K562 (cell line): ENCODE results near the gene SHROOM3. TPM values are rescaled to one million over a fixed set of nuclear protein-coding genes. Genes with fewer than 3 reads are reported as not detected.

Source experiments
- ATAC-seq: fragments of 200-7000 bp; cut with Tn5 transposase; 3 replicates; pipeline ENCODE4 v1.9.1; 2020; ENCODE audit warnings: moderate library complexity
- BruUV-seq: library from RNA; stranded (reverse); fragments of 400-500 nt; replicated peaks from 2 replicates; lab custom pipeline; 2021; lab: Mats Ljungman, UMichigan
- CTCF ChIA-PET: fragments of 300-600 bp; formaldehyde crosslinking; extraction: SDS; loops from one replicate; lab custom pipeline; 2021; ENCODE audit warnings: low intra/inter-chr PET ratio; lab: Yijun Ruan, JAX
- POLR2A ChIA-PET: fragments of 300-600, 350-650 bp; sonication (Branson Sonifier 250); formaldehyde crosslinking; extraction: SDS; loops from one replicate; lab custom pipeline; 2021; ENCODE audit warnings: antibody characterized with exemption, inconsistent platforms; lab: Yijun Ruan, JAX
- DNase-seq, 4 experiments: peaks; one replicate each; pipeline versions ENCODE4 v3.0.0 to v3.0.0-alpha.2; 2011 to 2018; ENCODE audit warnings: low spot score in 3 of 4, mixed read lengths in 3 of 4; ENCODE audit errors: extremely low read depth in 1 of 4
- FAIRE-seq: peaks from 2 replicates; lab custom pipeline; 2011; peaks lifted over from hg19 to GRCh38; lab: Jason Lieb, UNC
- H2AFZ ChIP-seq: 2 replicates; pipeline ENCODE4 v1.6.0; 2011; ENCODE audit warnings: low read depth, low read length, control low read depth, inconsistent platforms
- H3K27ac ChIP-seq: fragments of 200-600 bp; 3 replicates; pipeline ENCODE4 v1.8.0; 2011; ENCODE audit warnings: low read depth, mild to moderate bottlenecking, control low read depth, inconsistent platforms, low read length, moderate library complexity, mixed read lengths; ENCODE audit errors: extremely low read depth
- H3K27me3 ChIP-seq, 2 experiments: fragments of 300-600 bp in 1 of 2; 2 replicates in 1 of 2; 3 replicates in 1 of 2; pipeline versions ENCODE4 v1.6.0 to v1.8.0; 2011; ENCODE audit warnings: inconsistent platforms in 2 of 2, low read length in 2 of 2, mild to moderate bottlenecking in 1 of 2, mixed read lengths in 1 of 2, moderate library complexity in 1 of 2; ENCODE audit not compliant: control insufficient read depth in 2 of 2, insufficient read depth in 2 of 2
- H3K36me3 ChIP-seq: fragments of 300-600 bp; 3 replicates; pipeline ENCODE4 v1.8.0; 2011; ENCODE audit warnings: mild to moderate bottlenecking, low read length, inconsistent platforms; ENCODE audit not compliant: control insufficient read depth, insufficient read depth
- H3K4me1 ChIP-seq, 2 experiments: fragments of 200-600 bp in 1 of 2; replicated peaks in 1 of 2; 2 replicates in 1 of 2; 3 replicates in 1 of 2; pipeline versions ENCODE4 v1.5.1 to v1.8.0; 2011; ENCODE audit warnings: inconsistent platforms in 2 of 2, low read length in 2 of 2, mild to moderate bottlenecking in 1 of 2, mixed read lengths in 1 of 2, moderate library complexity in 1 of 2; ENCODE audit not compliant: control insufficient read depth in 2 of 2, insufficient read depth in 2 of 2
- H3K4me2 ChIP-seq: 2 replicates; pipeline ENCODE4 v1.6.1; 2011; ENCODE audit warnings: low read length, control low read depth, inconsistent platforms, mixed read lengths; ENCODE audit not compliant: insufficient read depth
- H3K4me3 ChIP-seq: fragments of 200-600 bp; sonication (generic), shearing (Covaris generic); 2 replicates; pipeline ENCODE4 v1.5.1; 2016; ENCODE audit warnings: control low read depth, inconsistent platforms
- H3K79me2 ChIP-seq: fragments of 200-600 bp; 3 replicates; pipeline ENCODE4 v1.8.0; 2011; ENCODE audit warnings: low read length, inconsistent platforms; ENCODE audit not compliant: control insufficient read depth, insufficient read depth
- H3K9ac ChIP-seq, 2 experiments: 2 replicates each; pipeline versions ENCODE4 v1.6.0 to v1.6.1; 2011; ENCODE audit warnings: low read depth in 2 of 2, low read length in 2 of 2, control low read depth in 1 of 2, inconsistent platforms in 1 of 2, mild to moderate bottlenecking in 1 of 2, mixed read lengths in 1 of 2; ENCODE audit not compliant: insufficient read depth in 1 of 2
- H3K9me1 ChIP-seq: one replicate; pipeline ENCODE4 v1.6.0; 2011; ENCODE audit warnings: inconsistent platforms, mild to moderate bottlenecking, low read length, moderate library complexity; ENCODE audit not compliant: control insufficient read depth, insufficient read depth
- H3K9me3 ChIP-seq: replicated peaks from 2 replicates; pipeline ENCODE4 v1.5.1; 2011; ENCODE audit warnings: low read depth, low read length, inconsistent platforms; ENCODE audit not compliant: control insufficient read depth, insufficient read depth
- H4K20me1 ChIP-seq: replicated peaks from 2 replicates; pipeline ENCODE4 v1.6.1; 2011; ENCODE audit warnings: low read length, inconsistent platforms, mixed read lengths; ENCODE audit not compliant: control insufficient read depth, insufficient read depth
- ARHGAP35 ChIP-seq: fragments of 450-650 bp; IDR thresholded peaks from 2 replicates; pipeline ENCODE4 v1.6.1; 2018; ENCODE audit not compliant: partially characterized antibody
- HDAC3 ChIP-seq: fragments of 450-650 bp; IDR thresholded peaks from 2 replicates; pipeline ENCODE4 v1.6.1; 2018; ENCODE audit warnings: borderline replicate concordance, mild to moderate bottlenecking, moderate library complexity; ENCODE audit not compliant: partially characterized antibody
- RBM25 ChIP-seq: fragments of 200-400 bp; formaldehyde crosslinking; IDR thresholded peaks from 2 replicates; pipeline ENCODE4 v1.6.1; 2018; ENCODE audit warnings: low read length, low read depth, moderate library complexity; ENCODE audit not compliant: severe bottlenecking
- RFX7 ChIP-seq: fragments of 250-450 bp; sonication (Bioruptor Pico); IDR thresholded peaks from 2 replicates; pipeline ENCODE4 v1.5.1; 2021; ENCODE audit warnings: mild to moderate bottlenecking
- SPI1 ChIP-seq: IDR thresholded peaks from 2 replicates; pipeline ENCODE4 v1.6.1; 2011; ENCODE audit warnings: low read depth, low read length, control low read depth, borderline replicate concordance
- TOE1 ChIP-seq, 2 experiments: fragments of 450-650 bp in 1 of 2; sonication (generic) in 1 of 2; formaldehyde crosslinking in 1 of 2; IDR thresholded peaks; 2 replicates each; pipeline versions ENCODE4 v1.7.1 to v1.8.0; 2016 to 2022; ENCODE audit warnings: borderline replicate concordance in 2 of 2, mild to moderate bottlenecking in 2 of 2, antibody characterized with exemption in 1 of 2, inconsistent platforms in 1 of 2, low read depth in 1 of 2, missing genetic modification reagents in 1 of 2, moderate library complexity in 1 of 2
- ZBTB17 ChIP-seq: fragments of 450-650 bp; formaldehyde crosslinking; IDR thresholded peaks from 2 replicates; pipeline ENCODE4 v1.4.0; 2020; ENCODE audit warnings: mild to moderate bottlenecking
- ZBTB7A ChIP-seq: IDR thresholded peaks from 2 replicates; pipeline ENCODE4 v1.6.1; 2011; ENCODE audit warnings: low read depth, mild to moderate bottlenecking, low read length, moderate library complexity, borderline replicate concordance; ENCODE audit not compliant: control insufficient read depth
- ZNF444 ChIP-seq: fragments of 250-450 bp; sonication (Bioruptor Pico); IDR thresholded peaks from 2 replicates; pipeline ENCODE4 v1.4.0; 2020; ENCODE audit warnings: mild to moderate bottlenecking, moderate library complexity
- ZNF445 ChIP-seq: fragments of 250-450 bp; sonication (Bioruptor Pico); IDR thresholded peaks from 2 replicates; pipeline ENCODE4 v1.4.0; 2020; ENCODE audit warnings: low read depth, mild to moderate bottlenecking, moderate library complexity
- ZNF583 ChIP-seq: fragments of 250-450 bp; sonication (Bioruptor Pico); IDR thresholded peaks from 2 replicates; pipeline ENCODE4 v1.4.0; 2020
- ZNF695 ChIP-seq: fragments of 450-650 bp; formaldehyde crosslinking; IDR thresholded peaks from 2 replicates; pipeline ENCODE4 v1.4.0; 2020; ENCODE audit warnings: mild to moderate bottlenecking, moderate library complexity
- ZNF696 ChIP-seq: fragments of 250-450 bp; sonication (Bioruptor Pico); conservative IDR thresholded peaks from 2 replicates; pipeline ENCODE4 v1.4.0; 2020; ENCODE audit warnings: mild to moderate bottlenecking, moderate library complexity
- WGBS: fragments of 100-300 bp; shearing (Covaris generic); methylation state at CpG from one replicate; pipeline ENCODE4 v1.1.6; 2016; ENCODE audit warnings: low coverage, mixed read lengths; ENCODE audit not compliant: insufficient coverage; ENCODE audit errors: missing lambda C conversion rate; 5-methylcytosine and 5-hydroxymethylcytosine counted together
- in situ Hi-C: fragments of 300-500 bp; cut with MboI; formaldehyde crosslinking; loops from 4 replicates; pipeline ENCODE4 v1.15.0; 2018; ENCODE audit warnings: inconsistent platforms, mixed read lengths
- intact Hi-C: fragments of 100-400 bp; cut with micrococcal nuclease; formaldehyde crosslinking; loops from 2 replicates; pipeline ENCODE4 v1.14.2; 2022
- polyA plus RNA-seq, 8 experiments: library from polyadenylated mRNA; depleted of rRNA in 4 of 8; stranded (reverse) in 5 of 8; unstranded in 3 of 8; fragments of >200 nt; fragmentation: Nextera tagmentation in 2 of 8; fragmentation: Illumina TruSeq in 1 of 8; extraction: Ambion mirVana in 2 of 8; extraction: Trizol in 1 of 8; gene quantifications; 2 replicates each; pipeline versions ENCODE4 v1.2.1 to v1.2.3, GENCODE V29; 2011 to 2014; ENCODE audit warnings: inconsistent platforms in 1 of 8, missing spikeins in 1 of 8
- total RNA-seq, 7 experiments: library from RNA; depleted of rRNA in 6 of 7; stranded (reverse); fragments of >200 nt in 6 of 7; fragmentation: Illumina TruSeq in 2 of 7; extraction: Trizol in 2 of 7; gene quantifications; 2 replicates each; pipeline versions ENCODE4 v1.2.1 to v1.2.3, GENCODE V29; 2011 to 2021; ENCODE audit warnings: low replicate concordance in 1 of 7
- TF ChIP-seq, protein P1 (sequence below): sonication (generic); formaldehyde crosslinking; IDR thresholded peaks from 2 replicates; pipeline ENCODE4 v1.4.0; 2020; ENCODE audit warnings: mild to moderate bottlenecking, missing genetic modification reagents
- TF ChIP-seq, protein P2 (sequence below), 2 experiments: IDR thresholded peaks; 2 replicates each; pipeline ENCODE4 v1.6.1; 2011; ENCODE audit warnings: borderline replicate concordance in 1 of 2, control low read depth in 1 of 2, low read depth in 1 of 2, low read length in 1 of 2, mild to moderate bottlenecking in 1 of 2, mixed read lengths in 1 of 2, moderate library complexity in 1 of 2; ENCODE audit not compliant: insufficient read depth in 1 of 2, insufficient read length in 1 of 2, poor library complexity in 1 of 2, severe bottlenecking in 1 of 2; ENCODE audit errors: extremely low read depth in 1 of 2

SHROOM3 gene
- total and polyA plus RNA-seq, 9 of the 15 experiments (the other 6 are each of a cell fraction or from before 2014, with no cell fraction given): 0.01 to 0.07 TPM; not detected in 7

GRCh38 chr4:76705472-76705871 is 270.4 kb downstream of the SHROOM3 start:
- POLR2A ChIA-PET: no interaction called here
- H3K4me3 ChIP-seq: no peak overlapping the region
- TF ChIP-seq ZNF696 (CRISPR knock-in tag) (no peak), RFX7 (no peak), SPI1 (no peak), HDAC3 (no peak), ZBTB7A (no peak), TOE1 (IDR thresholded peaks at IDR 0.05; ENCODE audit: borderline replicate concordance) (no peak), TOE1 (CRISPR knock-in tag; IDR thresholded peaks at IDR 0.05; ENCODE audit: borderline replicate concordance, low read depth) (no peak), ZNF695 (CRISPR knock-in tag) (no peak), ZNF445 (CRISPR knock-in tag) (no peak), ZNF444 (no peak), ZBTB17 (CRISPR knock-in tag) (no peak), ARHGAP35 (no peak), ZNF583 (CRISPR knock-in tag) (no peak), RBM25 (no peak)
- TF ChIP-seq, protein P1, sequence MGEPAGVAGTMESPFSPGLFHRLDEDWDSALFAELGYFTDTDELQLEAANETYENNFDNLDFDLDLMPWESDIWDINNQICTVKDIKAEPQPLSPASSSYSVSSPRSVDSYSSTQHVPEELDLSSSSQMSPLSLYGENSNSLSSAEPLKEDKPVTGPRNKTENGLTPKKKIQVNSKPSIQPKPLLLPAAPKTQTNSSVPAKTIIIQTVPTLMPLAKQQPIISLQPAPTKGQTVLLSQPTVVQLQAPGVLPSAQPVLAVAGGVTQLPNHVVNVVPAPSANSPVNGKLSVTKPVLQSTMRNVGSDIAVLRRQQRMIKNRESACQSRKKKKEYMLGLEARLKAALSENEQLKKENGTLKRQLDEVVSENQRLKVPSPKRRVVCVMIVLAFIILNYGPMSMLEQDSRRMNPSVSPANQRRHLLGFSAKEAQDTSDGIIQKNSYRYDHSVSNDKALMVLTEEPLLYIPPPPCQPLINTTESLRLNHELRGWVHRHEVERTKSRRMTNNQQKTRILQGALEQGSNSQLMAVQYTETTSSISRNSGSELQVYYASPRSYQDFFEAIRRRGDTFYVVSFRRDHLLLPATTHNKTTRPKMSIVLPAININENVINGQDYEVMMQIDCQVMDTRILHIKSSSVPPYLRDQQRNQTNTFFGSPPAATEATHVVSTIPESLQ (CRISPR knock-in tag): no peak
- TF ChIP-seq, protein P2, sequence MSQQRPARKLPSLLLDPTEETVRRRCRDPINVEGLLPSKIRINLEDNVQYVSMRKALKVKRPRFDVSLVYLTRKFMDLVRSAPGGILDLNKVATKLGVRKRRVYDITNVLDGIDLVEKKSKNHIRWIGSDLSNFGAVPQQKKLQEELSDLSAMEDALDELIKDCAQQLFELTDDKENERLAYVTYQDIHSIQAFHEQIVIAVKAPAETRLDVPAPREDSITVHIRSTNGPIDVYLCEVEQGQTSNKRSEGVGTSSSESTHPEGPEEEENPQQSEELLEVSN (IDR thresholded peaks at IDR 0.05; ENCODE audit: borderline replicate concordance in 1 of 2, extremely low read depth in 1 of 2, insufficient read depth in 1 of 2, insufficient read length in 1 of 2, low read depth in 1 of 2, low read length in 1 of 2, poor library complexity in 1 of 2, severe bottlenecking in 1 of 2): no peak
- TF ChIP-seq, all 486 proteins: peak for 0
- ATAC-seq (no peak), DNase-seq (no peak), FAIRE-seq (no peak)
- 0% methylated on average over 1 of the region's 1 CpG for WGBS
- Histone ChIP-seq H3K79me2 (no peaks in the 10 kb centered on the region), H3K9me3 (no peaks in the 10 kb centered on the region), H3K4me1 (no peaks in the 10 kb centered on the region), H4K20me1 (no peaks in the 10 kb centered on the region), H3K36me3 (no peaks in the 10 kb centered on the region), H3K9me1 (no peaks in the 10 kb centered on the region), H3K27ac (no peak overlapping the region), H3K9ac (no peak overlapping the region), H3K27me3 (peaks cover 11 to 14% of the 10 kb centered on the region in 2 experiments; a peak in 4 of 5 replicates), H3K4me2 (no peak overlapping the region), H2AFZ (no peak overlapping the region)
- no TSS peak for BruUV-seq
- in situ Hi-C loops (no loop called here), intact Hi-C loops (no loop called here)
- CTCF ChIA-PET: no interaction called here
